ENCODE data around the gene CD22.
"Not testable (repeated sequence)": the region's sequence is repeated elsewhere in the genome, so short reads cannot be mapped to it uniquely, and the experiment has no call there.

CD22 gene

GRCh38 chr19:35369522-35369921, 40.5 kb downstream of the CD22 start:
- no peaks in the 10 kb centered on the region for H3K4me1 ChIP-seq (ENCODE audit: low read length)
- H3K27ac ChIP-seq (ENCODE audit: low read length) = no peak overlapping the region
- no peaks in the 10 kb centered on the region for H4K20me1 ChIP-seq (ENCODE audit: insufficient read depth, low read length)
- peaks cover 48% of the 10 kb centered on the region for H3K27me3 ChIP-seq (replicated peaks; ENCODE audit: insufficient read depth, low read length)
- no peak overlapping the region for H3K4me3 ChIP-seq (ENCODE audit: low read length)
- TF ChIP-seq EZH2phosphoT487 (IDR thresholded peaks at IDR 0.05; ENCODE audit: low read length) = no peak
- no peak for TF ChIP-seq CTCF (IDR thresholded peaks at IDR 0.05; ENCODE audit: low read length)
- no peak for TF ChIP-seq EZH2 (optimal IDR thresholded peaks at IDR 0.05; ENCODE audit: low read depth, low read length)
- no peaks in the 10 kb centered on the region for H3K36me3 ChIP-seq (replicated peaks; ENCODE audit: insufficient read depth, low read length)
- no peak overlapping the region for H3K4me2 ChIP-seq (ENCODE audit: low read depth, low read length)
- DNase-seq = no peak
- no peaks in the 10 kb centered on the region for H3K79me2 ChIP-seq (ENCODE audit: low read length)
- no peaks in the 10 kb centered on the region for H3F3A ChIP-seq (ENCODE audit: insufficient read depth, low read length)
- H2AFZ ChIP-seq (ENCODE audit: low read length) = no peak overlapping the region
- no peak overlapping the region for H3K9ac ChIP-seq (ENCODE audit: low read length)
- no peaks in the 10 kb centered on the region for H3K9me3 ChIP-seq (replicated peaks; ENCODE audit: insufficient read depth, low read length)
- no peaks in the 10 kb centered on the region for H3K9me2 ChIP-seq (replicated peaks; ENCODE audit: insufficient read depth, low read length)

GRCh38 chr19:35370722-35371121, 41.7 kb downstream of the CD22 start, which contains the start of gene GPR42:
Gene GPR42 (plus strand): TSS chr19:35371068. CDS start chr19:35371360, 292 bp downstream.
- Histone ChIP-seq H2AFZ (ENCODE audit: low read length) (no peak within 1 kb of the TSS), H3K4me2 (ENCODE audit: low read depth, low read length) (no peak within 1 kb of the TSS), H3K27ac (ENCODE audit: low read length) (no peak within 1 kb of the TSS), H3K36me3 (replicated peaks; ENCODE audit: insufficient read depth, low read length) (no peaks in the 10 kb centered on the region), H3K4me3 (ENCODE audit: low read length) (no peak within 1 kb of the TSS), H3K27me3 (replicated peaks; ENCODE audit: insufficient read depth, low read length) (peaks cover 50% of the 10 kb centered on the region), H3K79me2 (ENCODE audit: low read length) (no peaks in the 10 kb centered on the region), H3K4me1 (ENCODE audit: low read length) (no peaks in the 10 kb centered on the region), H3F3A (ENCODE audit: insufficient read depth, low read length) (no peaks in the 10 kb centered on the region), H4K20me1 (ENCODE audit: insufficient read depth, low read length) (no peaks in the 10 kb centered on the region), H3K9ac (ENCODE audit: low read length) (no peak within 1 kb of the TSS), H3K9me2 (replicated peaks; ENCODE audit: insufficient read depth, low read length) (no peaks in the 10 kb centered on the region), H3K9me3 (replicated peaks; ENCODE audit: insufficient read depth, low read length) (no peaks in the 10 kb centered on the region)
- TF ChIP-seq CTCF (IDR thresholded peaks at IDR 0.05; ENCODE audit: low read length) (no peak), EZH2 (optimal IDR thresholded peaks at IDR 0.05; ENCODE audit: low read depth, low read length) (no peak), EZH2phosphoT487 (IDR thresholded peaks at IDR 0.05; ENCODE audit: low read length) (no peak)
- no peak for DNase-seq

- DNase-seq = no peak
- TF ChIP-seq EZH2phosphoT487 (IDR thresholded peaks at IDR 0.05; ENCODE audit: low read length) = no peak
- no peak overlapping the region for H3K27ac ChIP-seq (ENCODE audit: low read length)
- no peaks in the 10 kb centered on the region for H4K20me1 ChIP-seq (ENCODE audit: insufficient read depth, low read length)
- H3K4me3 ChIP-seq (ENCODE audit: low read length) = no peak overlapping the region
- no peaks in the 10 kb centered on the region for H3K79me2 ChIP-seq (ENCODE audit: low read length)
- H3F3A ChIP-seq (ENCODE audit: insufficient read depth, low read length) = no peaks in the 10 kb centered on the region
- peaks cover 43% of the 10 kb centered on the region for H3K27me3 ChIP-seq (replicated peaks; ENCODE audit: insufficient read depth, low read length)
- H3K9me3 ChIP-seq (replicated peaks; ENCODE audit: insufficient read depth, low read length) = no peaks in the 10 kb centered on the region
- H3K9ac ChIP-seq (ENCODE audit: low read length) = no peak overlapping the region
- no peak overlapping the region for H2AFZ ChIP-seq (ENCODE audit: low read length)
- no peaks in the 10 kb centered on the region for H3K36me3 ChIP-seq (replicated peaks; ENCODE audit: insufficient read depth, low read length)
- no peak overlapping the region for H3K4me2 ChIP-seq (ENCODE audit: low read depth, low read length)
- H3K9me2 ChIP-seq (replicated peaks; ENCODE audit: insufficient read depth, low read length) = no peaks in the 10 kb centered on the region
- H3K4me1 ChIP-seq (ENCODE audit: low read length) = no peaks in the 10 kb centered on the region
Observed at GRCh38 chr19:35373492-35373891, 44.5 kb downstream of the CD22 start.

- not testable (repeated sequence) for H4K20me1 ChIP-seq (ENCODE audit: insufficient read depth, low read length); H3F3A ChIP-seq (ENCODE audit: insufficient read depth, low read length); H3K4me3 ChIP-seq (ENCODE audit: low read length); H3K9me2 ChIP-seq (replicated peaks; ENCODE audit: insufficient read depth, low read length); H3K4me1 ChIP-seq (ENCODE audit: low read length); H3K9ac ChIP-seq (ENCODE audit: low read length); DNase-seq; H3K27ac ChIP-seq (ENCODE audit: low read length); H2AFZ ChIP-seq (ENCODE audit: low read length); H3K79me2 ChIP-seq (ENCODE audit: low read length); H3K36me3 ChIP-seq (replicated peaks; ENCODE audit: insufficient read depth, low read length); H3K4me2 ChIP-seq (ENCODE audit: low read depth, low read length); H3K9me3 ChIP-seq (replicated peaks; ENCODE audit: insufficient read depth, low read length)
- H3K27me3 ChIP-seq (replicated peaks; ENCODE audit: insufficient read depth, low read length) = peaks cover 41% of the 10 kb centered on the region
Observed at GRCh38 chr19:35374031-35374430, 45.0 kb downstream of the CD22 start.
